Ovary (tissue), 9 donors: ENCODE data around the gene GATB. TPM values are rescaled to one million over a fixed set of nuclear protein-coding genes. Genes with fewer than 3 reads are reported as not detected.

Experiments
- DNase-seq, 5 donors: peaks; one replicate each; pipeline ENCODE4 v3.0.0-alpha.2; 2019 to 2020
- H3K27ac ChIP-seq, 2 donors: fragments of 200-600 bp; one replicate each; pipeline versions ENCODE4 v1.5.1 to v1.8.0; 2019 to 2022
- H3K27me3 ChIP-seq: fragments of 200-600 bp; one replicate; pipeline ENCODE4 v1.8.0; 2022
- H3K36me3 ChIP-seq: fragments of 200-600 bp; sonication (generic); one replicate; pipeline ENCODE4 v1.5.1; 2019
- H3K4me1 ChIP-seq: one replicate; pipeline ENCODE4 v1.8.1; 2013; ENCODE audit warnings: mild to moderate bottlenecking, moderate library complexity; ENCODE audit not compliant: insufficient read depth
- H3K4me3 ChIP-seq: fragments of 200-600 bp; sonication (generic); one replicate; pipeline ENCODE4 v1.5.1; 2017
- H3K9me3 ChIP-seq, 2 donors: fragments of 200-600 bp in 1 of 2; sonication (generic) in 1 of 2; one replicate each; pipeline versions ENCODE4 v1.5.1 to v1.8.1; 2013 to 2019; ENCODE audit warnings: mild to moderate bottlenecking in 1 of 2, moderate library complexity in 1 of 2
- EP300 ChIP-seq: sonication (generic); formaldehyde crosslinking; IDR thresholded peaks from one replicate; pipeline ENCODE4 v1.6.1; 2017; ENCODE audit warnings: antibody characterized with exemption
- POLR2A ChIP-seq: fragments of 450-650 bp; IDR thresholded peaks from one replicate; pipeline ENCODE4 v1.6.1; 2017; ENCODE audit warnings: antibody characterized with exemption, mild to moderate bottlenecking, moderate library complexity
- WGBS, 3 donors: extraction: QIAGEN DNeasy Blood & Tissue Kit in 1 of 3; methylation state at CpG; one replicate each; pipeline versions ENCODE4 v1.1.5 to v1.1.7; 2013 to 2017; 5-methylcytosine and 5-hydroxymethylcytosine counted together
- intact Hi-C, 4 donors: fragments of 100-400 bp; cut with DNase I; formaldehyde crosslinking; loops; one replicate each; pipeline versions ENCODE4 v1.11.0 to v1.15.1; 2022 to 2023
- polyA plus RNA-seq, 2 donors: library from polyadenylated mRNA; stranded (reverse); fragments of 200-250 nt in 1 of 2; fragments of 350-450 nt in 1 of 2; fragmentation: Illumina TruSeq in 1 of 2; extraction: RNeasy Lipid Tissue Mini Kit (QIAGEN cat#74804) in 1 of 2; gene quantifications; one replicate each; pipeline ENCODE4 v1.2.3, GENCODE V29; 2013 to 2014
- total RNA-seq, 7 donors: library from RNA; depleted of rRNA in 2 of 7; stranded (reverse); fragments of >200 nt in 2 of 7; fragmentation: NEBNext Ultra II Directional in 3 of 7; extraction: Animal tissue kit (Norgen Biotek cat#: 25700) in 3 of 7; gene quantifications; one replicate each; pipeline versions ENCODE4 v1.1.0 to v1.2.4, GENCODE V29; 2016 to 2023
- TF ChIP-seq, protein P1 (sequence below), 3 donors: fragments of 450-650 bp in 2 of 3; fragments of 200-600 bp in 1 of 3; IDR thresholded peaks; one replicate each; pipeline versions ENCODE4 v1.5.1 to v1.8.0; 2016 to 2022; ENCODE audit warnings: antibody characterized with exemption in 3 of 3, mild to moderate bottlenecking in 1 of 3
- donor health status: DM: no; HTN: no; CAD: no; lungs with moderate emphysema.
- donor health status: DM: no; HTN: no; CAD: no.
- donor health status: Bipolar disorder and iron deficiency.
- donor health status: DM: yes; HTN: yes; CAD: no.
- donor health status: DM: no; HTN: no; CAD: no.
- donor health status: DM: yes; HTN: yes; CAD: no.

The GATB gene
- total and polyA plus RNA-seq, 9 donors, result 10.0 to 21.3 (median 13.0) TPM

- Histone ChIP-seq H3K9me3 (no peaks in the 10 kb centered on the region), H3K4me1 (no peaks in the 10 kb centered on the region), H3K36me3 (no peaks in the 10 kb centered on the region), H3K4me3 (no peak overlapping the region), H3K27ac (no peak overlapping the region), H3K27me3 (no peaks in the 10 kb centered on the region)
- DNase-seq, result no peak
- intact Hi-C loops, result no loop called here
- TF ChIP-seq POLR2A (no peak), EP300 (no peak)
- TF ChIP-seq, protein P1, sequence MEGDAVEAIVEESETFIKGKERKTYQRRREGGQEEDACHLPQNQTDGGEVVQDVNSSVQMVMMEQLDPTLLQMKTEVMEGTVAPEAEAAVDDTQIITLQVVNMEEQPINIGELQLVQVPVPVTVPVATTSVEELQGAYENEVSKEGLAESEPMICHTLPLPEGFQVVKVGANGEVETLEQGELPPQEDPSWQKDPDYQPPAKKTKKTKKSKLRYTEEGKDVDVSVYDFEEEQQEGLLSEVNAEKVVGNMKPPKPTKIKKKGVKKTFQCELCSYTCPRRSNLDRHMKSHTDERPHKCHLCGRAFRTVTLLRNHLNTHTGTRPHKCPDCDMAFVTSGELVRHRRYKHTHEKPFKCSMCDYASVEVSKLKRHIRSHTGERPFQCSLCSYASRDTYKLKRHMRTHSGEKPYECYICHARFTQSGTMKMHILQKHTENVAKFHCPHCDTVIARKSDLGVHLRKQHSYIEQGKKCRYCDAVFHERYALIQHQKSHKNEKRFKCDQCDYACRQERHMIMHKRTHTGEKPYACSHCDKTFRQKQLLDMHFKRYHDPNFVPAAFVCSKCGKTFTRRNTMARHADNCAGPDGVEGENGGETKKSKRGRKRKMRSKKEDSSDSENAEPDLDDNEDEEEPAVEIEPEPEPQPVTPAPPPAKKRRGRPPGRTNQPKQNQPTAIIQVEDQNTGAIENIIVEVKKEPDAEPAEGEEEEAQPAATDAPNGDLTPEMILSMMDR (IDR thresholded peaks at IDR 0.05), result no peak
- WGBS, 3 donors, result 57 to 69% (median 63%) methylated on average over 2 of the region's 2 CpGs
Observed at GRCh38 chr4:151768835-151769234, 8.0 kb upstream of the GATB start.

- Histone ChIP-seq H3K4me3 (no peak overlapping the region), H3K27ac (no peak overlapping the region), H3K36me3 (no peaks in the 10 kb centered on the region), H3K4me1 (no peaks in the 10 kb centered on the region), H3K27me3 (no peaks in the 10 kb centered on the region), H3K9me3 (no peaks in the 10 kb centered on the region)
- WGBS, 3 donors, result 87 to 89% (median 88%) methylated on average over 4 of the region's 4 CpGs
- intact Hi-C loops, result no loop called here
- no peak for TF ChIP-seq POLR2A
- no peak for TF ChIP-seq EP300
- TF ChIP-seq, protein P1 (IDR thresholded peaks at IDR 0.05), result no peak
- DNase-seq, result no peak
Observed at GRCh38 chr4:151766691-151767090, 5.9 kb upstream of the GATB start.

- H3K36me3 ChIP-seq, result no peaks in the 10 kb centered on the region
- no peak for TF ChIP-seq POLR2A
- TF ChIP-seq, protein P1 (IDR thresholded peaks at IDR 0.05), result no peak
- TF ChIP-seq EP300, result no peak
- H3K4me1 ChIP-seq, result peaks cover 3% of the 10 kb centered on the region
- 4 to 8% (median 4%) methylated on average over 3 of the region's 3 CpGs for WGBS, 3 donors
- peak overlapping the region; percentile 62 for H3K4me3 ChIP-seq
- no peak overlapping the region for H3K27ac ChIP-seq
- intact Hi-C loops, result no loop called here
- H3K9me3 ChIP-seq, result no peaks in the 10 kb centered on the region
- no peak for DNase-seq
- no peaks in the 10 kb centered on the region for H3K27me3 ChIP-seq
Observed at GRCh38 chr4:151760002-151760401, 805 bp downstream of the GATB start.

GRCh38 chr4:151753056-151753455, 7.8 kb downstream of the GATB start:
- H3K4me3 ChIP-seq, result no peak overlapping the region
- no peaks in the 10 kb centered on the region for H3K36me3 ChIP-seq
- no peaks in the 10 kb centered on the region for H3K27me3 ChIP-seq
- DNase-seq, result no peak
- 92 to 95% (median 92%) methylated on average over 5 of the region's 5 CpGs for WGBS, 3 donors
- no peaks in the 10 kb centered on the region for H3K9me3 ChIP-seq
- no peak overlapping the region for H3K27ac ChIP-seq
- no peaks in the 10 kb centered on the region for H3K4me1 ChIP-seq
- intact Hi-C loops, result no loop called here
- TF ChIP-seq EP300, result no peak
- TF ChIP-seq POLR2A, result no peak
- TF ChIP-seq, protein P1 (IDR thresholded peaks at IDR 0.05), result no peak
